Measurements from ENCODE around the gene NGEF. TPM values are rescaled to one million over a fixed set of nuclear protein-coding genes. Genes with fewer than 3 reads are reported as not detected.
"Not testable (repeated sequence)": the region's sequence is repeated elsewhere in the genome, so short reads cannot be mapped to it uniquely, and the experiment has no call there.

The NGEF gene
- total and polyA plus RNA-seq, 3 experiments from 2014 or later, result 0.38 TPM; not detected in 2

GRCh38 chr2:232859385-232859916 is 153.6 kb downstream of the NGEF start:
- CTCF ChIA-PET, result no interaction called here
- H3K4me1 Mint-ChIP-seq, result no peaks in the 10 kb centered on the region

DNA sequence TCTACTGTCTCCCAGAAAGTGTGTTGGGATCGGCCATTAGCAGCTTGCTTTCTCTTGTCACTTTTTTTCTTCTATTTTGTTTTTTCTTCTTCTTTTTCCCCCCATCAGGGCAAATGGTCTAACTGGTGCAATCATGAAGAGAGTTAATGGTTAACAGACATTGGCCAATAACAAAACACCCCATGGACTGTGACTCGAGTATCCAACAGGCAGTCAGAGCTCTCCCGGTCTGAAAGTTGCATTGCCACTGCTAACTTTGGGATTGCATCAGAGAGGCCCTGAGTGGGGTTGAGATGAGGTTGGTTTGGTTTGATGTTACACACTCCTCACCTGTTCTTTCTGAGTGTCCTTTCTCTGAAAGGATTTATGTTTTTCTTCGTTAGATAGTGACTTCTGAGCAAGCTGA is 155.9 kb downstream of the NGEF start:
- H3K9me3 Mint-ChIP-seq, result no peaks in the 10 kb centered on the region
- no peak overlapping the region for H3K27ac ChIP-seq (ENCODE audit: low read depth, low read length)
- H3K27me3 ChIP-seq (ENCODE audit: insufficient read depth, low read length, poor library complexity, severe bottlenecking), result no peaks in the 10 kb centered on the region
- H3K4me3 Mint-ChIP-seq, result no peak overlapping the region
- CTCF ChIA-PET, result interaction anchor here (0.8 kb wide), 1 partner anchor 15 kb away, joined by 3 read pairs; no protein-coding TSS in a partner anchor
- H3K36me3 ChIP-seq (ENCODE audit: insufficient read depth, low read length), result peaks cover 19% of the 10 kb centered on the region
- peak overlapping the region in 3 of 8 donors; percentile 5 to 66 (median 11) for H3K27ac Mint-ChIP-seq
- DNase-seq, result no peak
- no peaks in the 10 kb centered on the region for H3K9me3 ChIP-seq (ENCODE audit: low read length)
- POLR2A ChIA-PET, result no interaction called here
- H3K36me3 Mint-ChIP-seq, result peaks cover 8 to 83% (median 19%) of the 10 kb centered on the region in 3 donors
- H3K27me3 Mint-ChIP-seq, result no peaks in the 10 kb centered on the region
- H3K4me1 ChIP-seq (ENCODE audit: insufficient read depth, low read length), result no peaks in the 10 kb centered on the region
- no peak overlapping the region for H3K4me3 ChIP-seq (ENCODE audit: low read length)
- peaks cover 0 to 3% (median 0%) of the 10 kb centered on the region in 3 donors for H3K4me1 Mint-ChIP-seq

More at GRCh38 chr2:232859385-232859916, 153.6 kb downstream of the NGEF start:
- H3K36me3 ChIP-seq (ENCODE audit: insufficient read depth, low read length), result peaks cover 19% of the 10 kb centered on the region
- no peaks in the 10 kb centered on the region for H3K9me3 Mint-ChIP-seq
- no peaks in the 10 kb centered on the region for H3K9me3 ChIP-seq (ENCODE audit: low read length)
- H3K4me1 ChIP-seq (ENCODE audit: insufficient read depth, low read length), result no peaks in the 10 kb centered on the region
- H3K27ac Mint-ChIP-seq, result peak overlapping the region in 4 of 8 donors; percentile 6 to 92 (median 30)
- H3K4me3 ChIP-seq (ENCODE audit: low read length), result no peak overlapping the region
- no peaks in the 10 kb centered on the region for H3K27me3 Mint-ChIP-seq
- H3K27ac ChIP-seq (ENCODE audit: low read depth, low read length), result no peak overlapping the region
- POLR2A ChIA-PET, result interaction anchor here (0.6 kb wide), 1 partner anchor 151 kb away, joined by 4 read pairs; no protein-coding TSS in a partner anchor
- no peak for DNase-seq
- no peak overlapping the region for H3K4me3 Mint-ChIP-seq
- no peaks in the 10 kb centered on the region for H3K27me3 ChIP-seq (ENCODE audit: insufficient read depth, low read length, poor library complexity, severe bottlenecking)
- peaks cover 8 to 68% (median 23%) of the 10 kb centered on the region in 3 donors for H3K36me3 Mint-ChIP-seq

DNA sequence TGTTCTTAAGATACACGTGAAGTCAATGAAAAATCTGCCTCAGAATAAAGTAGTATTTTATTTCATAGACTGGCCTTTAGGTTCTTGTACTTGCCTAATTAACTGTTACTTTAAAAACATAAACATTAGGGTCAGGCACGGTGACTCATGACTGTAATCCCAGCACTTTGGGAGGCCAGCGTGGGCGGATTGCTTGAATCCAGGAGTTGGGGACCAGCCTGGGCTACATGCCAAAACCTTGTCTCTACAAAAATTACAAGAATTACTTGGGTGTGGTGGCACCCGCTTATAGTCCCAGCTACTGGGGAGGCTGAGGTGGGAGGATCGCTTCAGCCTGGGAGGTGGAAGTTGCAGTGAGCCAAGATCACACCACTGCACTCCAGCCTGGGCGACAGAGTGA is 159.0 kb downstream of the NGEF start:
- Histone ChIP-seq H3K27me3 (ENCODE audit: insufficient read depth, low read length, poor library complexity, severe bottlenecking) (no peaks in the 10 kb centered on the region), H3K4me1 (ENCODE audit: insufficient read depth, low read length) (no peaks in the 10 kb centered on the region), H3K27ac (ENCODE audit: low read depth, low read length) (no peak overlapping the region), H3K36me3 (ENCODE audit: insufficient read depth, low read length) (peaks cover 36% of the 10 kb centered on the region), H3K9me3 (ENCODE audit: low read length) (no peaks in the 10 kb centered on the region), H3K4me3 (ENCODE audit: low read length) (no peak overlapping the region)
- H3K4me3 Mint-ChIP-seq, result no peak overlapping the region
- ChIA-PET POLR2A (no interaction called here), CTCF (interaction anchor here (0.9 to 2.3 kb wide), 3 partner anchors 12 to 589 kb away, joined by 3 to 11 read pairs (median 3); partner anchors contain the start of gene ATG16L1)
- H3K27ac Mint-ChIP-seq, result no peak overlapping the region
- no peak for DNase-seq
- H3K4me1 Mint-ChIP-seq, result peaks cover 0 to 3% (median 0%) of the 10 kb centered on the region in 3 donors
- H3K9me3 Mint-ChIP-seq, result no peaks in the 10 kb centered on the region
- no peaks in the 10 kb centered on the region for H3K27me3 Mint-ChIP-seq
- peaks cover 8 to 91% (median 27%) of the 10 kb centered on the region in 3 donors for H3K36me3 Mint-ChIP-seq

DNA sequence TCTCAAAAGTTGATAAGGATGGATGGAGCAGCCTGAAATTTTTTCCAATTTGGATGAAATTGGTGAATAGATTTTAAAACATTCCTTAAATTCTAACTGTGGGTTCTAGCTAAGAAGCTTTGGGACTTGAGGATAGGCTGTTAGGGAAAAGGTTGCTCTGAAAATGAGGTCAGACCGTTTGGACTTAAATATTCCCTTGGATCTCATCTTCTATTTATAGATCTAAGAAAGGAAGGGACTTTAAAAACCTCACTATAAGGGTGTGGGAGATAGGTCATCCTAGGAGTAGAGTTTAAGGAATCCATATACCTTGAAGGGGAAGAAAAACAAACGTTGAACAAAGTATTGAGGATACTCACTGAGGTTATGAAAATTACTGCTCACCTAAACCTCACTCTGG is 160.4 kb downstream of the NGEF start:
- Mint-ChIP-seq H3K4me3 (no peak overlapping the region), H3K27me3 (no peaks in the 10 kb centered on the region), H3K27ac (peak overlapping the region in 1 of 8 donors; percentile 17), H3K9me3 (no peaks in the 10 kb centered on the region), H3K36me3 (peaks cover 8 to 91% (median 31%) of the 10 kb centered on the region in 3 donors), H3K4me1 (peaks cover 0 to 3% (median 0%) of the 10 kb centered on the region in 3 donors)
- peaks cover 41% of the 10 kb centered on the region for H3K36me3 ChIP-seq (ENCODE audit: insufficient read depth, low read length)
- ChIA-PET CTCF (interaction anchor here (1.6 to 2.3 kb wide), 2 partner anchors 10 to 398 kb away, joined by 3 to 11 read pairs; partner anchors contain the start of gene ATG16L1), POLR2A (no interaction called here)
- H3K4me1 ChIP-seq (ENCODE audit: insufficient read depth, low read length), result no peaks in the 10 kb centered on the region
- H3K27ac ChIP-seq (ENCODE audit: low read depth, low read length), result no peak overlapping the region
- H3K9me3 ChIP-seq (ENCODE audit: low read length), result no peaks in the 10 kb centered on the region
- no peak overlapping the region for H3K4me3 ChIP-seq (ENCODE audit: low read length)
- DNase-seq, result no peak
- no peaks in the 10 kb centered on the region for H3K27me3 ChIP-seq (ENCODE audit: insufficient read depth, low read length, poor library complexity, severe bottlenecking)

DNA sequence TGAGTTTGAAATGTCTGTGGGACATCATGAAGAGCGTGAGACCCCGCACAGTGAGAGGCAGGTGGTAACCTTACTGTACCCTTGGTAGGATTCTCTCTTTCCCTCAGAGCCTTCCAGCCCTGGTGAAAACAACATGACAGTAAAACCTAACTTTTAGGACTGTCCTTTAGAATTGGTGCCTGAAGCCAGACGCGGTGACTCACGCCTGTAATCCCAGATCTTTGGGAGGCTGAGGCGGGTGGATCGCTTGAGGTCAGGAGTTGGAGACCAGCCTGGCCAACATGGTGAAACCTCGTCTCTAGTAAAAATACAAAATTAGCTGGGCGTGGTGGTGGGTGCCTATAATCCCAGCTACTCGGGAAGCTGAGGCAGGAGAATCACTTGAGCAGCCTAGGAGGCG is 161.0 kb downstream of the NGEF start:
- H3K27me3 Mint-ChIP-seq; H3K27me3 ChIP-seq (ENCODE audit: insufficient read depth, low read length, poor library complexity, severe bottlenecking); H3K27ac ChIP-seq (ENCODE audit: low read depth, low read length); POLR2A ChIA-PET; H3K9me3 Mint-ChIP-seq; H3K4me3 ChIP-seq (ENCODE audit: low read length); H3K4me1 Mint-ChIP-seq; H3K4me1 ChIP-seq (ENCODE audit: insufficient read depth, low read length); H3K4me3 Mint-ChIP-seq; DNase-seq; H3K9me3 ChIP-seq (ENCODE audit: low read length): not testable (repeated sequence)
- peaks cover 36% of the 10 kb centered on the region for H3K36me3 ChIP-seq (ENCODE audit: insufficient read depth, low read length)
- Mint-ChIP-seq H3K27ac (peak overlapping the region in 1 of 8 donors; percentile 43), H3K36me3 (peaks cover 5 to 91% (median 27%) of the 10 kb centered on the region in 3 donors)
- CTCF ChIA-PET, result interaction anchor here (2.3 kb wide), 1 partner anchor 399 kb away, joined by 11 read pairs; the partner anchor contains the start of gene ATG16L1

DNA sequence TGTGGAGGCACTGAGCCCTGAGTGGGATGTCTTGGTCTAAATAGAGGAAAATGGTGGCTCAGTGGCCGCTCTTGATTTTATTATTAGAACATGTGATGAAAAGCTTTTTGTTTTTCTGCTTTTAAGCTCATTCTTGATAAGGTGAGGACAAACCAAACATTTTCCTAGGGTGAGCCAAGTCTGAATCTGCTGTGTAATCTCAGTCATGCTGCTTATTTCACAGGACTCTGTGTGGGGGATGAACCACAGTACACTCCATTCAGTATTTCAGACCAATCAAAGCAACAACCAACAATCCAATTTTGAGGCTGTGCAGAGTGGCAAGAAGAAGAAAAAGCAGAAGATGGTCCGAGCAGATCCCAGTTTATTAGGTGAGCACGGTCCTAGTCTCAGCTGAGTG is 163.0 kb downstream of the NGEF start:
- Histone ChIP-seq H3K27ac (ENCODE audit: low read depth, low read length) (no peak overlapping the region), H3K36me3 (ENCODE audit: insufficient read depth, low read length) (peaks cover 40% of the 10 kb centered on the region), H3K27me3 (ENCODE audit: insufficient read depth, low read length, poor library complexity, severe bottlenecking) (no peaks in the 10 kb centered on the region), H3K4me1 (ENCODE audit: insufficient read depth, low read length) (no peaks in the 10 kb centered on the region), H3K9me3 (ENCODE audit: low read length) (no peaks in the 10 kb centered on the region), H3K4me3 (ENCODE audit: low read length) (no peak overlapping the region)
- H3K27ac Mint-ChIP-seq, result peak overlapping the region in 2 of 8 donors; percentile 50 to 62
- DNase-seq, result no peak
- ChIA-PET CTCF (no interaction called here), POLR2A (no interaction called here)
- H3K9me3 Mint-ChIP-seq, result no peaks in the 10 kb centered on the region
- H3K4me3 Mint-ChIP-seq, result no peak overlapping the region
- H3K27me3 Mint-ChIP-seq, result no peaks in the 10 kb centered on the region
- H3K36me3 Mint-ChIP-seq, result peaks cover 3 to 91% (median 30%) of the 10 kb centered on the region in 3 donors
- H3K4me1 Mint-ChIP-seq, result peaks cover 0 to 3% (median 0%) of the 10 kb centered on the region in 3 donors

DNA sequence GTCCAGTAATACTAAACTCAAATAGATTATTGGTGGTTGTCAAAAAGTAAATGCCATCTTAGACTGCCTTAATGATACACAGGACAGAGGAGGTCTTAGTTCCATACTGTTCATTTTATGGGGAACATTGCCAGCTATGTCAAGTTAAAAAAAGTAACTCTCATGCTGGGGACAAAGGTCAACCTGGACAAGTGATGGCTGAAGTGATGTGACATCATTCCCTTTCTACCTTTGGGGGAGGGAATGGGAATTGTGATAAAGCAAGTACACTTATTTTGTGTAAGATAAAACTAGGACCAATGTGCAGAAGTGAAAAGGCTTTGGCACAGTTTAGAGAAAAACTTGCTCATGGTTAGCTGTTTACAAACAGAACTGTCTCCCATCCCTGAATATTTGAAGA is 167.0 kb downstream of the NGEF start:
- DNase-seq, result no peak
- Histone ChIP-seq H3K4me3 (ENCODE audit: low read length) (no peak overlapping the region), H3K4me1 (ENCODE audit: insufficient read depth, low read length) (no peaks in the 10 kb centered on the region), H3K36me3 (ENCODE audit: insufficient read depth, low read length) (peaks cover 46% of the 10 kb centered on the region), H3K27me3 (ENCODE audit: insufficient read depth, low read length, poor library complexity, severe bottlenecking) (no peaks in the 10 kb centered on the region), H3K9me3 (ENCODE audit: low read length) (no peaks in the 10 kb centered on the region), H3K27ac (ENCODE audit: low read depth, low read length) (no peak overlapping the region)
- Mint-ChIP-seq H3K27ac (peak overlapping the region in 1 of 8 donors; percentile 17), H3K4me1 (peaks cover 0 to 9% (median 0%) of the 10 kb centered on the region in 3 donors), H3K4me3 (no peak overlapping the region), H3K9me3 (no peaks in the 10 kb centered on the region), H3K36me3 (peaks cover 3 to 91% (median 32%) of the 10 kb centered on the region in 3 donors), H3K27me3 (no peaks in the 10 kb centered on the region)
- POLR2A ChIA-PET, result no interaction called here
- CTCF ChIA-PET, result no interaction called here

DNA sequence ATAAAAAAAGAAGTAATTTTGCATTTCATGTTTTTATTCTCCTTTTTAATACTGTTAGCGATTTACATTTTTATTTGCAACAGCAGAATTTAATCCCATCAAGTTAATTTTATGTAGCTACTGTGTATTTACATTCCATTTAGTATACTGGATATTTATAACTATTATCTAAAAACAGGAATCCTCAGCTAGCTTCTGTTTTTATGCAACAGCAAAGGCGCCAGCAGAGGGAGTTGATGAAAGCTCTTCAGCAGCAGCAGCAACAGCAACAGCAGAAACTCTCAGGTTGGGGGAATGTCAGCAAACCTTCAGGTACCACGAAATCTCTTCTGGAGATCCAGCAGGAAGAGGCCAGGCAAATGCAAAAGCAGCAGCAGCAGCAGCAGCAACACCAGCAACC is 169.2 kb downstream of the NGEF start:
- CTCF ChIA-PET, result no interaction called here
- no peak for DNase-seq
- Histone ChIP-seq H3K4me3 (ENCODE audit: low read length) (no peak overlapping the region), H3K4me1 (ENCODE audit: insufficient read depth, low read length) (peaks cover 6% of the 10 kb centered on the region), H3K9me3 (ENCODE audit: low read length) (no peaks in the 10 kb centered on the region), H3K27me3 (ENCODE audit: insufficient read depth, low read length, poor library complexity, severe bottlenecking) (no peaks in the 10 kb centered on the region), H3K27ac (ENCODE audit: low read depth, low read length) (no peak overlapping the region), H3K36me3 (ENCODE audit: insufficient read depth, low read length) (peaks cover 44% of the 10 kb centered on the region)
- Mint-ChIP-seq H3K27ac (peak overlapping the region in 4 of 8 donors; percentile 54 to 77 (median 60)), H3K4me1 (peaks cover 10 to 23% (median 12%) of the 10 kb centered on the region in 3 donors), H3K27me3 (peaks cover 0 to 1% of the 10 kb centered on the region in 2 donors), H3K9me3 (no peaks in the 10 kb centered on the region), H3K36me3 (peaks cover 3 to 88% (median 34%) of the 10 kb centered on the region in 3 donors), H3K4me3 (no peak overlapping the region)
- POLR2A ChIA-PET, result no interaction called here

Data from CD8-positive, alpha-beta memory T cell (primary cell).